Kidney (tissue), 14 donors: ENCODE data around the gene GPR15LG. TPM values are rescaled to one million over a fixed set of nuclear protein-coding genes. Genes with fewer than 3 reads are reported as not detected.

ENCODE experiments used
- DNase-seq, 5 donors: peaks; one replicate each; pipeline ENCODE4 v3.0.0-alpha.2; 2013 to 2020
- FAIRE-seq: peaks from 2 replicates; lab custom pipeline; 2012; peaks lifted over from hg19 to GRCh38; lab: Jason Lieb, UNC
- H3K27ac ChIP-seq, 2 donors: one replicate each; pipeline ENCODE4 v1.7.0; 2013; ENCODE audit warnings: low read depth in 2 of 2, low read length in 2 of 2, inconsistent platforms in 1 of 2
- H3K27me3 ChIP-seq: one replicate; pipeline ENCODE4 v1.7.1; 2013; ENCODE audit warnings: low read length, inconsistent platforms; ENCODE audit not compliant: control insufficient read depth, insufficient read depth
- H3K36me3 ChIP-seq, 3 donors: one replicate each; pipeline versions ENCODE4 v1.7.0 to v1.7.1; 2013; ENCODE audit warnings: low read length in 3 of 3, control low read depth in 1 of 3, inconsistent platforms in 1 of 3; ENCODE audit not compliant: insufficient read depth in 3 of 3, control insufficient read depth in 2 of 3
- H3K4me1 ChIP-seq, 3 donors: one replicate each; pipeline versions ENCODE4 v1.7.0 to v1.7.1; 2013; ENCODE audit warnings: low read length in 3 of 3, inconsistent platforms in 1 of 3, low read depth in 1 of 3; ENCODE audit not compliant: control insufficient read depth in 2 of 3, insufficient read depth in 2 of 3
- H3K4me3 ChIP-seq, 3 donors: one replicate each; pipeline versions ENCODE4 v1.7.0 to v1.8.1; 2013; ENCODE audit warnings: low read length in 3 of 3, control low read depth in 1 of 3, inconsistent platforms in 1 of 3
- H3K9ac ChIP-seq, 3 donors: one replicate each; pipeline versions ENCODE4 v1.7.0 to v1.7.1; 2013; ENCODE audit warnings: low read length in 3 of 3, control low read depth in 1 of 3, inconsistent platforms in 1 of 3
- H3K9me3 ChIP-seq, 3 donors: one replicate each; pipeline versions ENCODE4 v1.7.0 to v1.7.1; 2013; ENCODE audit warnings: low read length in 3 of 3, control low read depth in 1 of 3, inconsistent platforms in 1 of 3; ENCODE audit not compliant: control insufficient read depth in 2 of 3, insufficient read depth in 1 of 3
- CTCF ChIP-seq: IDR thresholded peaks from 3 replicates; pipeline ENCODE4 v1.5.1; 2012; ENCODE audit warnings: mild to moderate bottlenecking, moderate library complexity, borderline replicate concordance; ENCODE audit not compliant: insufficient read depth; ENCODE audit errors: extremely low read depth
- intact Hi-C: fragments of 100-400 bp; cut with DNase I; formaldehyde crosslinking; loops from one replicate; pipeline ENCODE4 v1.11.1; 2022
- polyA plus RNA-seq: library from polyadenylated mRNA; stranded (reverse); fragments of 350-450 nt; fragmentation: Illumina TruSeq; extraction: RNeasy Lipid Tissue Mini Kit (QIAGEN cat#74804); gene quantifications from one replicate; pipeline ENCODE4 v1.2.3, GENCODE V29; 2014; ENCODE audit warnings: low read depth, low replicate concordance; ENCODE audit not compliant: insufficient read depth
- total RNA-seq: library from RNA; stranded (reverse); fragmentation: NEBNext Ultra II Directional; extraction: Animal tissue kit (Norgen Biotek cat#: 25700); gene quantifications from one replicate; pipeline ENCODE4 v1.2.1, GENCODE V29; 2021
- donor health status: control.
- donor health status: control.
- donor health status: control.
- donor health status: control.
- donor health status: control.
- donor health status: DM: yes; HTN: yes; CAD: no.
- donor health status: Normal renal cell carcinoma (clear cell type).

Gene GPR15LG
- total and polyA plus RNA-seq, 2 donors from 2014 or later = 0.44 TPM; not detected in 1

DNA sequence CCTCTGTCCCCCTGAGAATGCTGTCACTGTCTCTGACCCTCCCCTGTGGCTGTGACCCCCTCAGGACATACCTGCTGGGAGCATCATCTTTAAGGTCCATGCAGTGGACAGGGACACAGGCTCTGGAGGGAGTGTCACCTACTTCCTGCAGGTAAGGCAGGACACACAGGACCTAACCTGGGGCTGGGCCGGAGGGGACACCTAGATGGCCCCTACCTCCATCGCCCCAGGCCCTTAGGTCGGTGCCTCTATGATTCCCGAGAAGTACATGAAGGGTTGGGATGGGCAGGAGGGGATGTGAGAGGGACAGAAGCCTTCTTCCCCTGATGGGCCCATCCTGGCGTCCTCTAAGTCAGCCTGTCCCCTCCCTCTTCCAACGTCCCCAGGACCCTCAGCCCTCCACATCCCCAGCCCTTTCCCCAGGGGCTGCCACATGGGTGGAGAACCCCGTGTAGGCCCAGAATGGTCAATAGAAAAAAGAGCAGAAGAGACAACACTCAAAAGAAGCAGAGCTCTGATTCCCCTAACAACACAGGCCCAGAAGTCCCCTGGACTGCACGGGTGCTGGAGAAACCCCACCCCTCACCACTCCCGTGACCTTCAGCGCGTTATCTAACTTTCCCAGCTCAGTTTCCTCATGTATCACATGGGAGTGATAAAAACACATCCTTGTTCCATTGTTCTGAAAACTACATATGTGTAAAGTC lies 27.1 kb downstream of the GPR15LG start:
- Histone ChIP-seq H3K27me3 (peaks cover 6% of the 10 kb centered on the region), H3K9ac (no peak overlapping the region), H3K4me1 (no peaks in the 10 kb centered on the region), H3K27ac (no peak overlapping the region), H3K4me3 (no peak overlapping the region), H3K9me3 (no peaks in the 10 kb centered on the region), H3K36me3 (no peaks in the 10 kb centered on the region)
- intact Hi-C loops = loop anchor here (10.0 kb wide), 1 partner anchor 56 kb away; no protein-coding TSS in a partner anchor
- no peak for TF ChIP-seq CTCF
- no peak for DNase-seq
- no peak for FAIRE-seq

DNA sequence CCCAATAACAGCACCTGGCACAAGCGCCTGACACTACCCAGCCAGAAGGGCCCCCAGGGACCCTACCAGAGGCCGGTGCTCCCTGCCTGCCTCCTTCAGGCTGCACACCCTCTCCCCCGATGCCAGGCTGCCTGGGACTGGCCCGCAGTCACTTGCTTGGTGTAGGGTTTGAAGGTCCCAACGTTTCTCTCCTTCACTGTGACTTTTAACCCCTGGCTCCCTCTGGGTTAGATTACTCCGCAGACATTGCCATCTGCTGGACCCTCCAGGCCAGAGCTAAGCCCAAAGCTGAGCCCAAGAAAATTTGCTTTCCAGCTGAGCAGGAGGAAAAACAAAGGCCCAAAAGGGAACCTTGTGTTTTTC lies 27.6 kb downstream of the GPR15LG start:
- peaks cover 3% of the 10 kb centered on the region for H3K27me3 ChIP-seq
- intact Hi-C loops = loop anchor here (10.0 kb wide), 1 partner anchor 56 kb away; no protein-coding TSS in a partner anchor
- H3K9me3 ChIP-seq = no peaks in the 10 kb centered on the region
- no peaks in the 10 kb centered on the region for H3K36me3 ChIP-seq
- H3K9ac ChIP-seq = no peak overlapping the region
- DNase-seq = no peak
- no peak overlapping the region for H3K4me3 ChIP-seq
- H3K4me1 ChIP-seq = no peaks in the 10 kb centered on the region
- FAIRE-seq = no peak
- H3K27ac ChIP-seq = no peak overlapping the region
- no peak for TF ChIP-seq CTCF

DNA sequence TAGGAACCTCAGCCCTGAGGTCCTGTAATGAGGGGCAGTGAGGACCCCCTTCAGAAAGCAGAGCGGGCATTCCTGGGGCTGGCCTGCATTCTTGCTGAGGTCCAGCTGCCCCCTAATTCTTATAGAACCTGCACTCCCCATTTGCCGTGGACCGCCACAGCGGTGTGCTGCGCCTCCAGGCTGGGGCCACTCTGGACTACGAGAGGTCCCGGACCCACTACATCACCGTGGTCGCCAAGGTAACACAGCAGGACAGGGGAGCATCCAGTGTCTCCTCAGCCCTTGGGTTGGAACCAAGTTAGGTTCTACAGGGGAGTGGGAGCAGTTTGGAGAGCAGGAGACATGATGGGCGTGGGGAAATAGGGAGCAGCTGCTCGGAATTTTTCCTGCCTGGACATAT lies 28.1 kb downstream of the GPR15LG start:
- H3K27me3 ChIP-seq = peaks cover 3% of the 10 kb centered on the region
- TF ChIP-seq CTCF = no peak
- H3K36me3 ChIP-seq = no peaks in the 10 kb centered on the region
- no peaks in the 10 kb centered on the region for H3K4me1 ChIP-seq
- intact Hi-C loops = loop anchor here (10.0 kb wide), 1 partner anchor 57 kb away; no protein-coding TSS in a partner anchor
- H3K27ac ChIP-seq = no peak overlapping the region
- FAIRE-seq (no peak), DNase-seq (no peak)
- H3K4me3 ChIP-seq = no peak overlapping the region
- H3K9me3 ChIP-seq = no peaks in the 10 kb centered on the region
- no peak overlapping the region for H3K9ac ChIP-seq
